ENCODE results near the gene ADGRG3. TPM values are rescaled to one million over a fixed set of nuclear protein-coding genes. Genes with fewer than 3 reads are reported as not detected.

The ADGRG3 gene
- total RNA-seq, 1 donor from 2014 or later, result not detected

DNA sequence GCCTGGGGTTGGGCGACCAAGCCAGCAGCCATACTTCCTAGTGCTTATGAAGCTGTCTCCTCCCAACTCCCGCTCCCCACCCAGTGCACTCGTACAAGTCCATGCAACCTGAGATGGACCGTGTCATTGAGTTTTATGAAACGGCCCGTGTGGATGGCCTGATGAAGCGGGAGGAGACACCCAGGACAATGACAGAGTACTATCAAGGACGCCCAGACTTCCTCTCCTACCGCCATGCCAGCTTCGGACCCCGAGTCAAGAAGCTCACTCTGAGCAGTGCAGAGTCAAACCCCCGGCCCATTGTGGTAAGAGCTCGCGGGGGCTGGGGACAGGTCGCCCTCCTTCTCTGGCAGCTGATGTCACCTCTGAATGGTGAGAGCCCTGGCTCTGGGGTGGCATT is 56.4 kb downstream of the ADGRG3 start:
- no peak for FAIRE-seq

DNA sequence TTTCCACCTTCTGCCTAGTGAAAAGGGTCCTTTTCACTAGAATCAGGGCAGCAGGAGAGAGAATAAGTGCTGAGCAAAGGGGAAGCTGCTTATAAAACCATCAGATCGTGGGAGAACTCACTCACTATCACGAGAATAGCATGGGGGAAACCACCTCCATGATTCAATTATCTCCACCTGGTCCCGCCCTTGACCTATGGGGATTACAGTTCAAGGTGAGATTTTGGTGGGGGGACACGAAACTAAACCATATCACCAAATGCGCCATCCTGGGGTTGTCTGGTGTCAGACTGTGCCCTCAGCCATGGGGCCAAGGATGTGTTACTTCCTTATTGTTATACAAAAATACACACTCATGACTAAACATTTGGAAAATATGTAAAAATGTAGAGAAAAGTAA is 57.0 kb downstream of the ADGRG3 start:
- FAIRE-seq, result no peak
- TF ChIP-seq, protein P1, sequence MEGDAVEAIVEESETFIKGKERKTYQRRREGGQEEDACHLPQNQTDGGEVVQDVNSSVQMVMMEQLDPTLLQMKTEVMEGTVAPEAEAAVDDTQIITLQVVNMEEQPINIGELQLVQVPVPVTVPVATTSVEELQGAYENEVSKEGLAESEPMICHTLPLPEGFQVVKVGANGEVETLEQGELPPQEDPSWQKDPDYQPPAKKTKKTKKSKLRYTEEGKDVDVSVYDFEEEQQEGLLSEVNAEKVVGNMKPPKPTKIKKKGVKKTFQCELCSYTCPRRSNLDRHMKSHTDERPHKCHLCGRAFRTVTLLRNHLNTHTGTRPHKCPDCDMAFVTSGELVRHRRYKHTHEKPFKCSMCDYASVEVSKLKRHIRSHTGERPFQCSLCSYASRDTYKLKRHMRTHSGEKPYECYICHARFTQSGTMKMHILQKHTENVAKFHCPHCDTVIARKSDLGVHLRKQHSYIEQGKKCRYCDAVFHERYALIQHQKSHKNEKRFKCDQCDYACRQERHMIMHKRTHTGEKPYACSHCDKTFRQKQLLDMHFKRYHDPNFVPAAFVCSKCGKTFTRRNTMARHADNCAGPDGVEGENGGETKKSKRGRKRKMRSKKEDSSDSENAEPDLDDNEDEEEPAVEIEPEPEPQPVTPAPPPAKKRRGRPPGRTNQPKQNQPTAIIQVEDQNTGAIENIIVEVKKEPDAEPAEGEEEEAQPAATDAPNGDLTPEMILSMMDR (IDR thresholded peaks at IDR 0.05; ENCODE audit: insufficient read depth, low read depth, low read length), result no peak
- no peak for TF ChIP-seq EZH2 (IDR thresholded peaks at IDR 0.05; ENCODE audit: insufficient read depth, low read length)
- no peak overlapping the region for H3K4me3 Mint-ChIP-seq (ENCODE audit: unreplicated experiment)

More for the DNA sequence above, 56.4 kb downstream of the ADGRG3 start:
- H3K4me1 ChIP-seq (ENCODE audit: insufficient read depth, low read length), result no peaks in the 10 kb centered on the region
- H3K27ac ChIP-seq (ENCODE audit: low read depth, low read length), result no peak overlapping the region
- no peaks in the 10 kb centered on the region for H3K9me3 ChIP-seq (ENCODE audit: insufficient read depth, low read depth, low read length)
- no peaks in the 10 kb centered on the region for H3K36me3 Mint-ChIP-seq (ENCODE audit: low read depth, unreplicated experiment)
- no peaks in the 10 kb centered on the region for H3K79me2 ChIP-seq (ENCODE audit: insufficient read depth, low read length)
- no peaks in the 10 kb centered on the region for H3K9me3 Mint-ChIP-seq (ENCODE audit: unreplicated experiment)
- H3K27me3 ChIP-seq (ENCODE audit: insufficient read depth, low read length), result no peaks in the 10 kb centered on the region
- H3K4me3 Mint-ChIP-seq (ENCODE audit: unreplicated experiment), result no peak overlapping the region
- DNase-seq (ENCODE audit: low read depth), result no peak
- H3K4me1 Mint-ChIP-seq (ENCODE audit: low read depth, unreplicated experiment), result no peaks in the 10 kb centered on the region
- H3K27me3 Mint-ChIP-seq (ENCODE audit: low read depth, unreplicated experiment), result peaks cover 12% of the 10 kb centered on the region
- H3K27ac Mint-ChIP-seq (ENCODE audit: unreplicated experiment), result no peak overlapping the region
- no peak overlapping the region for H2AFZ ChIP-seq (ENCODE audit: low read depth, low read length)
- H3K9ac ChIP-seq (ENCODE audit: low read length), result no peak overlapping the region
- no peaks in the 10 kb centered on the region for H4K20me1 ChIP-seq (ENCODE audit: insufficient read depth, low read length)
- H3K4me2 ChIP-seq (ENCODE audit: low read length), result no peak overlapping the region
- H3K4me3 ChIP-seq (ENCODE audit: insufficient read depth, low read depth, low read length), result no peak overlapping the region
- TF ChIP-seq, protein P1 (IDR thresholded peaks at IDR 0.05; ENCODE audit: insufficient read depth, low read depth, low read length), result no peak
- no peak for TF ChIP-seq EZH2 (IDR thresholded peaks at IDR 0.05; ENCODE audit: insufficient read depth, low read length)
- H3K36me3 ChIP-seq (ENCODE audit: insufficient read depth, low read length), result no peaks in the 10 kb centered on the region

GRCh38 chr16:57725554-57725953 is 57.4 kb downstream of the ADGRG3 start:
- no peaks in the 10 kb centered on the region for H4K20me1 ChIP-seq (ENCODE audit: insufficient read depth, low read length)
- TF ChIP-seq, protein P1 (IDR thresholded peaks at IDR 0.05; ENCODE audit: insufficient read depth, low read depth, low read length), result no peak
- TF ChIP-seq EZH2 (IDR thresholded peaks at IDR 0.05; ENCODE audit: insufficient read depth, low read length), result no peak
- no peak overlapping the region for H3K9ac ChIP-seq (ENCODE audit: low read length)
- H3K79me2 ChIP-seq (ENCODE audit: insufficient read depth, low read length), result no peaks in the 10 kb centered on the region
- Mint-ChIP-seq H3K36me3 (ENCODE audit: low read depth, unreplicated experiment) (no peaks in the 10 kb centered on the region), H3K4me3 (ENCODE audit: unreplicated experiment) (no peak overlapping the region), H3K27me3 (ENCODE audit: low read depth, unreplicated experiment) (peaks cover 11% of the 10 kb centered on the region), H3K4me1 (ENCODE audit: low read depth, unreplicated experiment) (no peaks in the 10 kb centered on the region), H3K27ac (ENCODE audit: unreplicated experiment) (no peak overlapping the region), H3K9me3 (ENCODE audit: unreplicated experiment) (no peaks in the 10 kb centered on the region)
- H3K27me3 ChIP-seq (ENCODE audit: insufficient read depth, low read length), result no peaks in the 10 kb centered on the region
- no peak overlapping the region for H3K27ac ChIP-seq (ENCODE audit: low read depth, low read length)
- no peak overlapping the region for H3K4me3 ChIP-seq (ENCODE audit: insufficient read depth, low read depth, low read length)
- no peaks in the 10 kb centered on the region for H3K36me3 ChIP-seq (ENCODE audit: insufficient read depth, low read length)
- DNase-seq (ENCODE audit: low read depth) (no peak), FAIRE-seq (no peak)
- H3K4me2 ChIP-seq (ENCODE audit: low read length), result no peak overlapping the region
- no peaks in the 10 kb centered on the region for H3K4me1 ChIP-seq (ENCODE audit: insufficient read depth, low read length)
- H2AFZ ChIP-seq (ENCODE audit: low read depth, low read length), result no peak overlapping the region
- no peaks in the 10 kb centered on the region for H3K9me3 ChIP-seq (ENCODE audit: insufficient read depth, low read depth, low read length)

More for the DNA sequence above, 57.0 kb downstream of the ADGRG3 start:
- peaks cover 11% of the 10 kb centered on the region for H3K27me3 Mint-ChIP-seq (ENCODE audit: low read depth, unreplicated experiment)
- no peak overlapping the region for H3K27ac Mint-ChIP-seq (ENCODE audit: unreplicated experiment)
- Histone ChIP-seq H3K36me3 (ENCODE audit: insufficient read depth, low read length) (no peaks in the 10 kb centered on the region), H3K4me1 (ENCODE audit: insufficient read depth, low read length) (no peaks in the 10 kb centered on the region), H4K20me1 (ENCODE audit: insufficient read depth, low read length) (no peaks in the 10 kb centered on the region), H3K9ac (ENCODE audit: low read length) (no peak overlapping the region), H2AFZ (ENCODE audit: low read depth, low read length) (no peak overlapping the region), H3K79me2 (ENCODE audit: insufficient read depth, low read length) (no peaks in the 10 kb centered on the region), H3K4me2 (ENCODE audit: low read length) (no peak overlapping the region), H3K9me3 (ENCODE audit: insufficient read depth, low read depth, low read length) (no peaks in the 10 kb centered on the region), H3K27me3 (ENCODE audit: insufficient read depth, low read length) (no peaks in the 10 kb centered on the region), H3K27ac (ENCODE audit: low read depth, low read length) (no peak overlapping the region), H3K4me3 (ENCODE audit: insufficient read depth, low read depth, low read length) (no peak overlapping the region)
- DNase-seq (ENCODE audit: low read depth), result no peak
- no peaks in the 10 kb centered on the region for H3K9me3 Mint-ChIP-seq (ENCODE audit: unreplicated experiment)
- H3K36me3 Mint-ChIP-seq (ENCODE audit: low read depth, unreplicated experiment), result no peaks in the 10 kb centered on the region
- no peaks in the 10 kb centered on the region for H3K4me1 Mint-ChIP-seq (ENCODE audit: low read depth, unreplicated experiment)
